ENCODE measurements around the gene FGF3.

Gene FGF3

DNA sequence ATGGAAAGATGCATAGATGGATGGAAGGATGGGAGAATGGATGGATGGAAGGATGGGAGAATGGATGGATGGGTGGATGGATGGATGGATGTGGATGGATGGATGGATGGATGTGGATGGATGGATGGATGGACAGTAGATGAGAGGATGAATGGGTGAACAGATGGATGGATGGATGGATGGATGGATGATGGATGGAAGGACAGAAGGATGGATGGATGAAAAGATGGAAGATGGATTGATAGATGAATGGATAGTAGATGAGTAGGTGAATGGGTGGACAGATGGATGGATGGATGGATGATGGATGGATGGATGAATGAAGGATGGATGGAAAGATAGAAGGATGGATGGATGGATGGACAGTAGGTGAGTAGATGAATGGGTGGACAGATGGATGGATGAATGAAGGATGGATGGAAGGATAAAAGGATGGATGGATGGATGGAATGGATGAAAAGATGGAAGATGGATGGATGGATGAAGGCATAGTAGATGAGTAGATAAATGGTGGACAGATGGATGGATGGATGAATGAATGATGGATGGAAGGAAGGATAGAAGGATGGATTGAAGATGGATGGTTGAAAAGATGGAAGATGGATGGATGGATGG, 15.5 kb downstream of the FGF3 start:
- no peak for DNase-seq (ENCODE audit: low read depth)

DNA sequence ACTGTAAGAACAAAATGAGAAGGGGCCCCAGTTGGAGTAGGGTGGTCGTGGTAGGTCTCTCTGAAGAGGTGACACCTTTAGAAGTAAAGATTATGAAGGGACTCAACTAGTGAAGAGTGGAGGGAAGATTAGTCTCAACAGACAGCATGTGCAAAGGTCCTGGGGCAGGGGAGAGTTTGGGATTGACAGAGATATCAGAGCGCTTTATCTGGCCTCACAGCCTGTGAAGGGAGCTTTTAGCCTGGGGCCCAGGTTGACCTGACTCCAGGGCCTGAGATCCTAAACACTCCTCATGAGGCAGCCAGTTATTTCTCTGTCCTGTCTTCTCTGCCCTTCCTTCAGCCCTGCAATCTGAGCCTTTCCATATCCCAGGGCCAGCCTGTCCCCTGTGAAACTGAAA, 16.2 kb downstream of the FGF3 start:
- DNase-seq (ENCODE audit: low read depth) = no peak

GRCh38 chr11:69802590-69802989, 16.6 kb downstream of the FGF3 start:
- DNase-seq (ENCODE audit: low read depth) = no peak

GRCh38 chr11:69801513-69802335, 17.5 kb downstream of the FGF3 start:
- DNase-seq (ENCODE audit: low read depth) = no peak

GRCh38 chr11:69800278-69800677, 18.9 kb downstream of the FGF3 start:
- DNase-seq (ENCODE audit: low read depth) = no peak

GRCh38 chr11:69799582-69799981, 19.6 kb downstream of the FGF3 start:
- no peak for DNase-seq (ENCODE audit: low read depth)

DNA sequence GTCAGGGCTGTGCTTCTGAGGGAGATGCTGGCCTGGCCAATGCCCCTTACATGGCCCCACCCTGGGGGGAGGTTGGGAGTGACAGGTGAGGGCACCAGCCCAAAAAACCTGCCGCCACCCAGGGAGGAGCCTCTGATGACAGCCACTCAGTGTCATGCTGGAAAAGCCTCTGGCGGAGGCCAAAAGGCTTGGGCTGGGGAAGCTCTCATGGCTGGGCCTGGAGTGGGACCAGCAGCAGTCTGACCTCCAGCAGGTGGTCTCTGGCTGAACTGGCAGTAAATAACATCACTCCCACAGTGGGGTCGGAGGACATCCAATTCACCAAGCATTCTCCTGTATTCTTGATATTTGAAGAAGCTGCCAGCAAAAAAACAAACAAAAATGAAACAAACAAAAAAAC, 20.1 kb downstream of the FGF3 start:
- DNase-seq (ENCODE audit: low read depth) = no peak

GRCh38 chr11:69797737-69798528, 21.3 kb downstream of the FGF3 start:
- DNase-seq (ENCODE audit: low read depth) = no peak

DNA sequence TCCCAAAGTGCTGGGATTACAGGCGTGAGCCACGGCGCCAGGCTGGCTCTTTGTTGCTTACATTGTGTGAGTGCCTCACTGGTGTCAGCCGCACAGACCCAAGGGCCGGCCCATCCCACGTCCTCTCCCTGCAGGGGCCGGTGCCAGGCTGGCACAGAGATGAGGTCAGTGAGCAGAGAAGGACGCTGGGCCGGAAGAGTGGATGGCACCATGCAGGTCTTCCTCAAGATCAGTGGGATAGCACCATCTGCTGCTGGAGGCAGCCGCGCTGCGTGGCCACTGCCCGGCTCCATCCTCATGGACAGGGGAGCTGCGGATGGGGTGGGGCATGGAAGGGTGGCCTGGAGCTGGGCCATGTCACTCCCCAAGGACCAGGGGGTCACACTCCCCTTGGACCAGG, 22.1 kb downstream of the FGF3 start:
- DNase-seq (ENCODE audit: low read depth) = no peak

- no peak for DNase-seq (ENCODE audit: low read depth)
Observed at GRCh38 chr11:69796063-69796462, 23.2 kb downstream of the FGF3 start.

- no peak for DNase-seq (ENCODE audit: low read depth)
Observed at GRCh38 chr11:69791276-69792180, 27.7 kb downstream of the FGF3 start.

DNA sequence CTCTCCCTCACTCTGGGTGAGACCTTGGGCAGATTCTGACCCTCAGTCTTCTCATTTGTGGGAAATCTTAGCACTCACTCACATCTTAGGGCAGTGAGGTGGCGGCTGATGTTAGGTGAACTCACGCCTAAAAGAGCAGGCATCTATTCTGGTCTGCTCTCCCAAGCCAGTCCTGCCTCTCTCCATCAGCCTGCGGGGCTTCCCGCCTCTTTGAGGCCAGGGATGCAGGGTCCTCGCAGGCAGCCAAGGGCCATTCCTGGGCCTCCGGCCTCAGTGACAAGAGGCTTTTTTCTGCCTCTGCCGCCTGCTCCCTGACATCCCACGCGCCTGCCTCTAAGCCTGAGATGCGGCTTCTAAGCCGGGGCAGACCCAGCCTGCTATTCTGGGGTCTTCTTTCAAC, 30.3 kb downstream of the FGF3 start:
- DNase-seq (ENCODE audit: low read depth) = no peak

- no peak for DNase-seq (ENCODE audit: low read depth)
Observed at GRCh38 chr11:69787906-69788305, 31.3 kb downstream of the FGF3 start.

GRCh38 chr11:69787457-69787856, 31.8 kb downstream of the FGF3 start:
- DNase-seq (ENCODE audit: low read depth) = no peak

- no peak for DNase-seq (ENCODE audit: low read depth)
Observed at GRCh38 chr11:69781241-69781640, 38.0 kb downstream of the FGF3 start.

DNA sequence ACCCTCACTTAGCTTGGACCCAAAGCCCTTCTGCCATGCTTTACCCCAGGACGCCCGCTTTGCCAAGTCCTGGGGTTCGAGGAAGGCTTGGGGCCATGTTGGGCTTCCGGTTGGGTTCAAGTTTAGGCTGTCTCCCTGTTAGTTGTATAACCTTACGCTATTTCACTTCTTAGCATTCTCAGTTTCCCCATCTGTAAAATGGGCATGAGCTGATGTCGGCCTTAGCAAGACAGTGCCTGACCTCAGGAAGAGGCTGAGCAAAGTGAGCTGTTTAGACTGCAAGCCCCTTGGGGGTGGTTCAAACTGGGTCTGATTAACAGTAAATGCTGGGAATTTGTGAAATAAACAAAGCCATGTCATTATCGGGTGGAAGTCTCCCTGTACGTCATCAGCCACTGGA, 40.8 kb downstream of the FGF3 start:
- no peak for DNase-seq (ENCODE audit: low read depth)

- no peak for DNase-seq (ENCODE audit: low read depth)
Observed at GRCh38 chr11:69775163-69775755, 44.0 kb downstream of the FGF3 start, which contains the start of gene FGF4. Gene FGF4 (minus strand): TSS chr11:69775341. CDS start chr11:69775084, 257 bp downstream.

DNA sequence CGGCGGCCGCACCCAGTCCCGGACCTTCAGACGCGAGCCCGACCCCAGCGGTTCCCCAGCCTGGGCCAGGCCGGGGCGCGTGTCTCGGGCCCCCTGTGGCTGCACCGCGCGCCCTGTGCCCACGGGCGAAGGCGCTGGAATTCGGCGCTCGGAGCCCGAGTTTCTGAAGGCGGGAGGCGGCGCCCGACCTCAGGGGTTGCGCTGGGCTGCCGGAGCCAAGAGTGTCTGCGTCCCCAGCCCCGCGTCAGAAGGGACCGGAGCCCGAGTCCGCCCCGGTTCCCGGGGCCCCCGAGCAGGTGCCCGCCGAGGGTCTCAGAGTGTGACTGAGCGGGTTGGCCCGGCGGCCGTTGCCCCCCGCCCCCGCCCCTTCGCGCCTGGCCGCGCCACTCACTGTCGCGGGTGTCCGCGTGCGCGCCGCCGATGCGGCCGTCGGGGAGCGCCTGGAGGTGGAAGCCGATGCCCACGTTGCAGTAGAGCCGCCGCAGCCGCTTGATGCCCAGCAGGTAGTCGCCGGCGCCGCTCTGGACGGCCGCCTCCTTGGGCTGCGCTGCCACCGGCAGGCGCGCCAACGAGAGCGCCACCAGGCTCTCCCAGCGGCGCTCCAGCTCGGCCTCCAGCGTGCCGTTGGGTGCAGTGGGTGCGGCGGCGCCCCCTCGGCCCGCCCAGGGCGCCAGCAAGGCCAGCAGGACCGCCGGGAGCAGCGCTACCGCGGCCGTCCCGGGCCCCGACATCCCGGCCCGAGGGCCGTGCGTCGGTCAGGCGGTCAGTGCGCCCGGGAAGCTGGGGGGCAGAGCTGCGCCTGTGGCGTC, 44.7 kb downstream of the FGF3 start:
- DNase-seq (ENCODE audit: low read depth) = no peak

DNA sequence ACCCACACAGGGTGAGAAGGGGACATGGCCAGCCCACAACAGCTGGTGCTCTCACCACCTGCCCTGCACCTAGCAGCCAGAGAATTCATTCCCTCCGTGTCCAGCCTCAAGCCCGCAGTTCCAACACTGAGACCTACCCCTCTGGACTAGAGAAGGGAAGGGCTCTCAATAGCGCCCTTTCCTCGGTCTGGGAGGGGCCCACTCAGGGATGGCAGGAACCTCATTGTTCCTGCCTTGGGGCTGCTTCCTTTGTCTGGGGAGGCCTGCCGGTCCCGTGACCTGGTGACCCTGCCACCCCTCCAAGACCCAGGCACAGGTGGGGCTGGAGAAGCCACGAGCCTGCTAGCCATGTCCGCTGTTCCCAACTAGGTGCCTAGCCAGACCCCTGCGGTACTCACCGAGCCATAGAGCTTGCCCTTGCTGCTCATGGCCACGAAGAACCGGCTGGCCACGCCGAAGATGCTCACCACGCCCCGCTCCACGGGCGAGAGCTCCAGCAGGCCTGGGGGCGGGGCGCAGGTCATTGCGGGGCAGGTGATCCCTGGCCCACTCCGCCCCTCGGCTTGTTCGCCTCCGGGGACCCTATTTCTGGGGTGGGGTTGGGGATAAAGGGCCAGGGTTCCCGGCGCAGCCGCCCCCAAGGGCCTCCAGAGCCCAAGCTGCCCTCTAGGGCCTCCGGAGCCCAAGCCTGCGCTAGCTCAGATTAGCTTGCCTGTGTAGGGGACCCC, 45.4 kb downstream of the FGF3 start:
- DNase-seq (ENCODE audit: low read depth) = no peak

- no peak for DNase-seq (ENCODE audit: low read depth)
Observed at GRCh38 chr11:69771466-69771865, 47.8 kb downstream of the FGF3 start.
